ENCODE measurements around the gene CHST11.
A peak's percentile ranks its signal among the peaks of the same experiment; 100 is the strongest.

Gene CHST11

GRCh38 chr12:104434129-104434528 is 22.6 kb upstream of the CHST11 start:
- DNase-seq = no peak

- DNase-seq = no peak
Observed at GRCh38 chr12:104435175-104435574, 21.6 kb upstream of the CHST11 start.

DNA sequence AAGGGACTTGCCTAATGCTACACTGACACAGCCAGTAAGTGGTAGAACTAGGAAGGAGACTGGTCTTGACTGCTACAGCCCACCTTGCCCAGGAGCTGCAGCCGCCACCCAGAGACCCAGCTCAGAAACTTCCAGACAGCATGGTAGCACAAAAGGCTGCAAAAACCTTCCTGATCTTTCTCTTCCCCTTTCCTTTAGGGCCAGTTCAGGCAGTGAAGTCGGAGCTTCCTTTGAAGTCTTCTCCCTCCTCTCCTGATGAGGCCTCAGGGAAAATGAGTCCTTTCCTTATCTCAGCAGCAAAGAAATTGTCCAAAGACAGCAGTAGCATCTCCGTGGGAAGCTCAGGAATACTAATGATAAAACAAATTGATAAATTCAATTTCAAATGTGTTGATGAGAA is 21.0 kb upstream of the CHST11 start:
- DNase-seq = no peak

- DNase-seq = no peak
Observed at GRCh38 chr12:104436790-104437189, 20.0 kb upstream of the CHST11 start.

GRCh38 chr12:104438134-104438533 is 18.6 kb upstream of the CHST11 start:
- no peak for DNase-seq

DNA sequence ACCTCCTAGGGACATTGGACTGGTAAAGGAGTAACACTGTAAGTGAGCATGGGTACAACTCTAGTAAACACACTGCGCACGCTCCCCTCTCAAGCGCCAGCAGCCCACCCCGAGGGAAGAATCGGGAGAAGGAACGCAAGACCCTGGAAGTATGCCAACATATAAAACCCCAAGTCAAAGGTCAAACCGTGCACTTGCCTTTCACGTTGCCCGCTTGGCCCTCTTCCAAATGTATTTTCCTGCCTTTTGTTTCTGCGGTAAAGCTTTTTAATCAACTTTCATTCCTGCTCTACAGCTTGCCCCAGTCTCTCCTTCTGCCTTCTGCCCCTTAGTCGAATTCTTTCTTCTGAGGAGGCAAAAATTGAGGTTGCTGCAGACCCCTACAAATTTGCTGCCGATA is 17.6 kb upstream of the CHST11 start:
- DNase-seq = no peak

- no peak for DNase-seq
Observed at GRCh38 chr12:104443008-104443407, 13.7 kb upstream of the CHST11 start.

GRCh38 chr12:104446646-104447421 is 9.9 kb upstream of the CHST11 start:
- DNase-seq = no peak

GRCh38 chr12:104448031-104448430 is 8.7 kb upstream of the CHST11 start:
- no peak for DNase-seq

- no peak for DNase-seq
Observed at GRCh38 chr12:104448451-104448850, 8.3 kb upstream of the CHST11 start.

DNA sequence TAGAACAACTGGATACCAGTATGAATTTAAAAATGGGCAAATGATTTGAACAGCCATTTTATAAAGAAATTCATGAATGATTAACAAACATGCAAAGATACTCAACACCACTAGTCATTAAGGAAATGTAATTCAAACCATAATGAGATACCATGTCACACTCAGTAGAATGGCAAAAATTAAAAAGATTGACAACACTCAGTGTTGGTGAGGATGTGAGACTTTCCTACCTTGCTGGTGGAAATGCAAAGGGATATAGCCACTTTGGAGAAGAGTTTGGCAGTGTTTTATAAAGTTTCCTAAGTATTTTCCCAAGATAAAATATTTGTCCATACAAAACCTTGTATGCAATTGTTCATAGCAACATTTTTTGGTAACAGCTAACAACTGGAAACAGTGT is 6.0 kb upstream of the CHST11 start:
- DNase-seq = no peak

- no peak for DNase-seq
Observed at GRCh38 chr12:104452087-104452486, 4.7 kb upstream of the CHST11 start.

DNA sequence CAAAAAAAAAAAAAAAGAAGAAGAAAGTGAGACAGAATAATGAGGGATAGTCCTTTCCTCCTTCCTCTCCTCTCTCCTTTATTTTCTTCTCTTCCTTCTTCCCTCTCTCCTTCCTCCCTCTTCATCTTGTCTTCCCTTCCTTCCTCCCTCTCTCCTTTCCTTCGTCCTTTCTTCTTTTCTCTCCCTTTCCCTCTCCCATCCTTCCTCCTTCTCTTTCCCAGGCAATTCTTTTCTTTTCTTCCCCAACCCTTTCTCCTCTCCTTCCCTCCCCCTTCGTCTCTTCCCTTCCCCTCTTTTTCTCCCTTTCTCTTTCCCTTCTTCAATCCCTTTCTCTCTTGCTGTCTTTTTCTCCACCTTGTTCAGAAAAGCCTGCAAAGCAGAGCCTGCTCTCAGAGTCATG is 3.6 kb upstream of the CHST11 start:
- no peak for DNase-seq

DNA sequence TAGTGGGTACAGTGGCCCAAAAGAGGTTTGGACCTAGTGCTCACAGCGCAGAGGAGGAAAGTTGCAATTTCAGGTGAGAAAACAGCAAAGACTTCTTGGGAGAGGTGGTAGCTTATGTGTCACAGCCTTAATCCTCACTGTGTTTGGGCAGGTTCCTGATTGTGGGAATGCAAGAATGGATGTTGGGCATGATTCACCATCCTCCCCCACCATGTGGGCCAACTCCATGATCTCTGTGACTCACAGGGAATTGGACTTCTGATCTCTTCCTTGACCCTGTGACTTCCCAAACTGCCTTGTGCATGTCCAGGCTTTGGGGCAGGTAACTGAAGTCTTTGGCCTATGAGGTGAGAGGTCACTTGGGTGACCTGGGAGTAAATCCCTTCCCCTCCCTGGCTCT is 1.8 kb upstream of the CHST11 start:
- DNase-seq = no peak

DNA sequence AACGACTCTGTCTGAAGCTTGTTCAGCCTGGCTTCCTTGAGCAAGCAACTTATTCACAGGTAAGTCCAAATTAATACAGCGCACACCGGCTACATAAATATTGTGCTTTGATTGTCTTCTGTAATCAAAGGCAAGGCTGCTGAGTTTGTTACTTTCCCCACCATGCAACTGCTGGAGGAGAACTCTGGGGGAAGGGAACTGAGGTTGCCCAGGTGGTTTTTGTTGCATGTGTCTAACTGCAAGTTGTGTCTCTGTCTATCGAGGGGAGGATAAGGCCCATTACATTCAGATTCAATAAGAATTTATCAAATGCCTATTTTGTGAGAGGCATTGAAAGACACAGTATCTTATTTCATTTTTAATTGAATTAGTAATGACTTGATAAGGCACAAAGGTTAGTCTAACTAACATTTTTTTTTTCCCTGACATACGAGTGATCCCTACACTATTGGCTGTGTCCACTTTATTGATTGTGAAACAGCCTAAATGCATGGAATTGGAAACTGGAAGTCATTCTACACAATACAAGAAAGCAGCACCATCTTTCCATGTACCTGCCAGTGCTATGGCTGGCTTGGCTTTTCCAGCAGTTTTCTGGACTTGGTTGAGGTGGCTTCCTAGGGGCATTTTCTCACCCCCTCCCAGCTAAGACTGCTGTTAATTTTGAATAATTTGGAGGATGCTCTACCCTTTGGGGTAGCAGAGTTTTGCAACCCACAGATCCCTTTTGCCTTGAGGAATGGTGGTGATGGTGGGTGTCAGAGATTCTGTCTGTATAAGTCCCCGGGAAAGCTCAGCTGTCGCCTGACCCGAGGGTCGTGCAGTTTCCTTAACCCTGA is 951 bp upstream of the CHST11 start:
- no peak for DNase-seq

- DNase-seq = peak; percentile 85
Observed at GRCh38 chr12:104456950-104457745, 400 bp downstream of the CHST11 start.

GRCh38 chr12:104457746-104458693 is 1.3 kb downstream of the CHST11 start:
- peak; percentile 42 for DNase-seq

DNA sequence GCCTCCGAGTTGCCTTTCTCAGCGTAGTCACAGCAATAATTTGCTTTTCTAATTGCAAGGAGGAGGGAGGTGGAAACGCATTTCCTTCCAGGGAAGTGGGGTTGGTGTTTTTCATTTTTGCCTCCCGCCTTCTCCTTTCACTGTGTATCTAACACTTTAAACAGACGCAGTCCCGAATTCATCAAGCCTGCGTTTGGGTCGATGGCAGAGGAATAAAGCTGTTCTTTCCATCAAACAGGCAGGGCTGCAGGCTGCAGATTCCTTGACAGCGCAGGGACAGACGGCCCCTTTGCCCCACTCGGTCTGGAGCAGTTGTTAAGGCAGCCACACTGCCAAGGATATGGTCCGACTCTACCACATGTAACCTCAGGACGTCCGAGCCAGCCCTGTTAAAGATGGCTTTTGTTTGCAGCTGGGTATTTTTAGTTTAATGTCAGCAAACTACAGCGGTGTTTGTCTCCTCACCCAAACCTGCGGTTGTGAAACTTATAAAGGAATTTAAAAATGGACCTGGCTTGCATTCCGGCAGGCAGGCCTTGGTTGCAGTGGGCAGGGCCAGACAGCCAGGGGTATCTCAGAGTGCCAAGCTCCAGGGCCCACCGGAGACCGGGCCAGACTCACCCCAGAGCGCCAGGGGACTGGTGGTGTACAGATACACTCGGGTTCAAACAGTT is 2.1 kb downstream of the CHST11 start:
- DNase-seq = peak; percentile 57

DNA sequence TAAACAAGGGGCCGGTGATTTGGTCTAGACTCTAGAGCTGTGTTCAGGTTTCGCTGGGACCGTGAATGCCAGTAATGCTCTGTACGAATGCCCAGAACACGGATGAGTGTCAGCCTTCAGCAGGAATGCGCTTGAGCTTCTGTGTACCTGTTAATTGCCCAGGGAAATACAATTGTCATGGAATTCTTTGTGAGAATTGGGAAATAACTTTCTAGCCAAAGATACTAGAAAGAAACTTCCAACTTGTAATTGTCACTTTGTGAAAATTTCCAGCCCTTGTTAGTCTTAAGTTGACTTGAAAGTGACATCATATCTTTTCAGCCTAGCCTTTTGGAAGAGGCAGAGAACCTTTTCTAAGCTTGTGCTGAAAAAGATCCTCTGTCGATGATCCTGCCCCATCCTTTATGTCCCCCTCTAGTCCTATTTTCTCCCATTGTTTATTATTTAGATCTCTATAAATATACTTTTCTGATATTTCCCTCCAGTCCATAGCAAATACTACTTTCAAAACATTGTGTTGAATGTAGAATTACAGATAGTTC is 2.7 kb downstream of the CHST11 start:
- DNase-seq = no peak

- DNase-seq = no peak
Observed at GRCh38 chr12:104460041-104460719, 3.4 kb downstream of the CHST11 start.
